ENCODE results near the gene ANKRD65. TPM values are rescaled to one million over a fixed set of nuclear protein-coding genes. Genes with fewer than 3 reads are reported as not detected.

ANKRD65 gene
- total RNA-seq, 1 donor from 2014 or later = 4.0 TPM

- no peak overlapping the region for H3K4me3 ChIP-seq (ENCODE audit: low read depth, low read length)
Measured at GRCh38 chr1:1377540-1378205, 43.4 kb downstream of the ANKRD65 start.

GRCh38 chr1:1376551-1377226, 44.4 kb downstream of the ANKRD65 start:
- no peak for TF ChIP-seq CTCF (conservative IDR thresholded peaks at IDR 0.05; ENCODE audit: low read depth, low read length)
- DNase-seq (ENCODE audit: low read depth) = no peak
- no peak overlapping the region for H3K4me3 ChIP-seq (ENCODE audit: low read depth, low read length)

More at GRCh38 chr1:1377540-1378205, 43.4 kb downstream of the ANKRD65 start:
- no peak for TF ChIP-seq CTCF (conservative IDR thresholded peaks at IDR 0.05; ENCODE audit: low read depth, low read length)
- DNase-seq (ENCODE audit: low read depth) = no peak

GRCh38 chr1:1374929-1375662, 46.0 kb downstream of the ANKRD65 start, which contains the start of gene AURKAIP1:
AURKAIP1 (minus strand) TSS chr1:1375207; CDS start chr1:1374756, 451 bp downstream.
- peak; percentile 40 for TF ChIP-seq CTCF (conservative IDR thresholded peaks at IDR 0.05; ENCODE audit: low read depth, low read length)
- H3K4me3 ChIP-seq (ENCODE audit: low read depth, low read length) = peak within 1 kb of the TSS; percentile 96
- peak; percentile 97 for DNase-seq (ENCODE audit: low read depth)

- H3K4me3 ChIP-seq (ENCODE audit: low read depth, low read length) = peak overlapping the region; percentile 96
- DNase-seq (ENCODE audit: low read depth) = no peak
- TF ChIP-seq CTCF (conservative IDR thresholded peaks at IDR 0.05; ENCODE audit: low read depth, low read length) = no peak
Measured at GRCh38 chr1:1374589-1374928, 46.5 kb downstream of the ANKRD65 start.

- no peak for DNase-seq (ENCODE audit: low read depth)
- H3K4me3 ChIP-seq (ENCODE audit: low read depth, low read length) = peak overlapping the region; percentile 96
- no peak for TF ChIP-seq CTCF (conservative IDR thresholded peaks at IDR 0.05; ENCODE audit: low read depth, low read length)
Measured at GRCh38 chr1:1373815-1374588, 47.1 kb downstream of the ANKRD65 start.

GRCh38 chr1:1373051-1373814, 47.8 kb downstream of the ANKRD65 start:
- peak overlapping the region; percentile 96 for H3K4me3 ChIP-seq (ENCODE audit: low read depth, low read length)
- TF ChIP-seq CTCF (conservative IDR thresholded peaks at IDR 0.05; ENCODE audit: low read depth, low read length) = no peak

More at GRCh38 chr1:1373051-1373814, 47.8 kb downstream of the ANKRD65 start:
- DNase-seq (ENCODE audit: low read depth) = no peak

All from epithelial cell of proximal tubule (primary cell).